ENCODE results near the gene UNC5B. TPM values are rescaled to one million over a fixed set of nuclear protein-coding genes. Genes with fewer than 3 reads are reported as not detected.

UNC5B gene
- total RNA-seq, 1 donor from 2014 or later = 22.2 TPM

DNA sequence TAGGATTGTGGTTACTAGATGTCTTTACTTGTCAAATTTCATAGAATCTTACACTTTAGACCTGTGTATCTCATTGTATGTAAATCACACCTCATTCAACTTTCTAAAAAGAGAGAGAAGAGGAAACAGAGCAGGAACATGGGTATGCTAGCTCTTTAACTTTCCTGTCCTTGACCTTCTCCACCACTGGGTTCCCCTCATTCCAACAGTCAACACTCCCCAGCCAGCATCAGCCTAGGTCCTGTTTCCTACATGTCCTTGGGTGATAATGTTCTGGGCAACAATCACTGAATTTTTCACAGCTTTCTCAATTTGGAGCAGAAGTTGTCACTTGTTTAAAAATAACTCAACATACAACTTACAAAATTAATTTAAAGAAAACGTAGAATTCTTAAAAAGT, 9.2 kb upstream of the UNC5B start:
- ATAC-seq (no peak), DNase-seq (no peak)
- Histone ChIP-seq H3K4me3 (no peak overlapping the region), H3K4me1 (no peaks in the 10 kb centered on the region), H3K9me3 (peaks cover 13% of the 10 kb centered on the region), H3K36me3 (no peaks in the 10 kb centered on the region), H3K27me3 (ENCODE audit: low read depth) (peaks cover 9% of the 10 kb centered on the region), H3K27ac (no peak overlapping the region)
- TF ChIP-seq, protein P1, sequence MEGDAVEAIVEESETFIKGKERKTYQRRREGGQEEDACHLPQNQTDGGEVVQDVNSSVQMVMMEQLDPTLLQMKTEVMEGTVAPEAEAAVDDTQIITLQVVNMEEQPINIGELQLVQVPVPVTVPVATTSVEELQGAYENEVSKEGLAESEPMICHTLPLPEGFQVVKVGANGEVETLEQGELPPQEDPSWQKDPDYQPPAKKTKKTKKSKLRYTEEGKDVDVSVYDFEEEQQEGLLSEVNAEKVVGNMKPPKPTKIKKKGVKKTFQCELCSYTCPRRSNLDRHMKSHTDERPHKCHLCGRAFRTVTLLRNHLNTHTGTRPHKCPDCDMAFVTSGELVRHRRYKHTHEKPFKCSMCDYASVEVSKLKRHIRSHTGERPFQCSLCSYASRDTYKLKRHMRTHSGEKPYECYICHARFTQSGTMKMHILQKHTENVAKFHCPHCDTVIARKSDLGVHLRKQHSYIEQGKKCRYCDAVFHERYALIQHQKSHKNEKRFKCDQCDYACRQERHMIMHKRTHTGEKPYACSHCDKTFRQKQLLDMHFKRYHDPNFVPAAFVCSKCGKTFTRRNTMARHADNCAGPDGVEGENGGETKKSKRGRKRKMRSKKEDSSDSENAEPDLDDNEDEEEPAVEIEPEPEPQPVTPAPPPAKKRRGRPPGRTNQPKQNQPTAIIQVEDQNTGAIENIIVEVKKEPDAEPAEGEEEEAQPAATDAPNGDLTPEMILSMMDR (IDR thresholded peaks at IDR 0.05) = no peak
- intact Hi-C loops (cut with DNase I) = no loop called here

GRCh38 chr10:71203716-71204115, 8.7 kb upstream of the UNC5B start:
- no peaks in the 10 kb centered on the region for H3K36me3 ChIP-seq
- TF ChIP-seq, protein P1 (IDR thresholded peaks at IDR 0.05) = no peak
- H3K4me1 ChIP-seq = no peaks in the 10 kb centered on the region
- peaks cover 9% of the 10 kb centered on the region for H3K27me3 ChIP-seq (ENCODE audit: low read depth)
- ATAC-seq (no peak), DNase-seq (no peak)
- intact Hi-C loops (cut with DNase I) = no loop called here
- peaks cover 7% of the 10 kb centered on the region for H3K9me3 ChIP-seq
- H3K4me3 ChIP-seq = no peak overlapping the region
- H3K27ac ChIP-seq = no peak overlapping the region

- TF ChIP-seq, protein P1 (IDR thresholded peaks at IDR 0.05) = no peak
- H3K36me3 ChIP-seq = no peaks in the 10 kb centered on the region
- H3K4me1 ChIP-seq = no peaks in the 10 kb centered on the region
- H3K9me3 ChIP-seq = no peaks in the 10 kb centered on the region
- intact Hi-C loops (cut with DNase I) = no loop called here
- H3K4me3 ChIP-seq = no peak overlapping the region
- DNase-seq = no peak
- ATAC-seq = no peak
- no peak overlapping the region for H3K27ac ChIP-seq
- H3K27me3 ChIP-seq (ENCODE audit: low read depth) = peaks cover 12% of the 10 kb centered on the region
These were observed 7.6 kb upstream of the UNC5B start for GRCh38 chr10:71204746-71205145.

- TF ChIP-seq, protein P1 (IDR thresholded peaks at IDR 0.05) = no peak
- Histone ChIP-seq H3K4me1 (no peaks in the 10 kb centered on the region), H3K4me3 (no peak overlapping the region), H3K27ac (no peak overlapping the region), H3K9me3 (no peaks in the 10 kb centered on the region), H3K36me3 (no peaks in the 10 kb centered on the region), H3K27me3 (ENCODE audit: low read depth) (peaks cover 19% of the 10 kb centered on the region)
- intact Hi-C loops (cut with DNase I) = no loop called here
- DNase-seq (no peak), ATAC-seq (no peak)
These were observed 6.9 kb upstream of the UNC5B start for GRCh38 chr10:71205468-71205867.

GRCh38 chr10:71206911-71207310, 5.5 kb upstream of the UNC5B start:
- peaks cover 32% of the 10 kb centered on the region for H3K27me3 ChIP-seq (ENCODE audit: low read depth)
- peaks cover 5% of the 10 kb centered on the region for H3K4me1 ChIP-seq
- H3K36me3 ChIP-seq = no peaks in the 10 kb centered on the region
- TF ChIP-seq, protein P1 (IDR thresholded peaks at IDR 0.05) = no peak
- ATAC-seq (no peak), DNase-seq (no peak)
- no peak overlapping the region for H3K4me3 ChIP-seq
- no peaks in the 10 kb centered on the region for H3K9me3 ChIP-seq
- intact Hi-C loops (cut with DNase I) = no loop called here
- no peak overlapping the region for H3K27ac ChIP-seq

DNA sequence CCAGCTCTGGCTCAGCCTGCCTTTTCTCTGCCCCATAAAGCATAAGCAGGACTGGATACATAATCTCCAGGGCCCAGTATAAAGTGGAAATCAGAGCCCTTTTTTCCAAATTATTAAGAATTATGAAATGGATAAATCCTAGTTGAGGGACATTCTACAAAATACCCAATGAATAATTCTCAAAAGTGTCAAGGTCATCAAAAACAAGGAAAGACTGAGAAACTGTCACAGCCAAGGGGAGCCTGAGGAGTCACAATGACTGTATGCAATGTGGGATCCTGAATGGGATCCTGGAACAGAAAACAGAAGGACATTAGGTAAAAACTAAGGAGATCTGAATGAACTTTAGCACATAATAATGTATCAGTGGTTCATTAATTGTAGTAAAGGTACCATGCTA, 4.8 kb upstream of the UNC5B start:
- Histone ChIP-seq H3K27ac (no peak overlapping the region), H3K4me1 (peaks cover 8% of the 10 kb centered on the region), H3K27me3 (ENCODE audit: low read depth) (peaks cover 32% of the 10 kb centered on the region), H3K9me3 (no peaks in the 10 kb centered on the region), H3K4me3 (no peak overlapping the region), H3K36me3 (no peaks in the 10 kb centered on the region)
- intact Hi-C loops (cut with DNase I) = no loop called here
- TF ChIP-seq, protein P1 (IDR thresholded peaks at IDR 0.05) = no peak
- ATAC-seq (no peak), DNase-seq (no peak)

All from lower lobe of right lung (tissue), 2 donors.